Muscle layer of colon (tissue), 2 donors: Measurements from ENCODE around the gene MED9.

ENCODE experiments used
- H3K27ac ChIP-seq: one replicate; pipeline ENCODE4 v1.7.0; 2013; ENCODE audit warnings: low read depth, mild to moderate bottlenecking, low read length, moderate library complexity
- H3K27me3 ChIP-seq, 2 donors: one replicate each; pipeline ENCODE4 v1.7.0; 2013; ENCODE audit warnings: low read length in 2 of 2, mild to moderate bottlenecking in 2 of 2; ENCODE audit not compliant: insufficient read depth in 2 of 2, control insufficient read depth in 1 of 2
- H3K36me3 ChIP-seq: one replicate; pipeline ENCODE4 v1.7.0; 2013; ENCODE audit warnings: mild to moderate bottlenecking, low read length; ENCODE audit not compliant: insufficient read depth
- H3K4me1 ChIP-seq: one replicate; pipeline ENCODE4 v1.7.0; 2013; ENCODE audit warnings: mild to moderate bottlenecking, low read length; ENCODE audit not compliant: insufficient read depth
- H3K4me3 ChIP-seq, 2 donors: one replicate each; pipeline ENCODE4 v1.7.0; 2013; ENCODE audit warnings: low read length in 2 of 2, low read depth in 1 of 2, mild to moderate bottlenecking in 1 of 2, moderate library complexity in 1 of 2
- H3K9ac ChIP-seq: one replicate; pipeline ENCODE4 v1.7.0; 2013; ENCODE audit warnings: low read length
- H3K9me3 ChIP-seq: one replicate; pipeline ENCODE4 v1.7.0; 2013; ENCODE audit warnings: mild to moderate bottlenecking, low read length
- donor health status: abdominal sarcoma.
- donor health status: Adenocarcinoma of cecum.

Gene MED9

GRCh38 chr17:17492571-17492970 is 15.8 kb downstream of the MED9 start:
- no peak overlapping the region for H3K27ac ChIP-seq
- no peak overlapping the region for H3K9ac ChIP-seq
- H3K4me1 ChIP-seq = peaks cover 6% of the 10 kb centered on the region
- H3K36me3 ChIP-seq = peaks cover 19% of the 10 kb centered on the region
- no peaks in the 10 kb centered on the region for H3K9me3 ChIP-seq
- H3K4me3 ChIP-seq = no peak overlapping the region
- H3K27me3 ChIP-seq = peaks cover 0 to 10% of the 10 kb centered on the region in 2 donors

DNA sequence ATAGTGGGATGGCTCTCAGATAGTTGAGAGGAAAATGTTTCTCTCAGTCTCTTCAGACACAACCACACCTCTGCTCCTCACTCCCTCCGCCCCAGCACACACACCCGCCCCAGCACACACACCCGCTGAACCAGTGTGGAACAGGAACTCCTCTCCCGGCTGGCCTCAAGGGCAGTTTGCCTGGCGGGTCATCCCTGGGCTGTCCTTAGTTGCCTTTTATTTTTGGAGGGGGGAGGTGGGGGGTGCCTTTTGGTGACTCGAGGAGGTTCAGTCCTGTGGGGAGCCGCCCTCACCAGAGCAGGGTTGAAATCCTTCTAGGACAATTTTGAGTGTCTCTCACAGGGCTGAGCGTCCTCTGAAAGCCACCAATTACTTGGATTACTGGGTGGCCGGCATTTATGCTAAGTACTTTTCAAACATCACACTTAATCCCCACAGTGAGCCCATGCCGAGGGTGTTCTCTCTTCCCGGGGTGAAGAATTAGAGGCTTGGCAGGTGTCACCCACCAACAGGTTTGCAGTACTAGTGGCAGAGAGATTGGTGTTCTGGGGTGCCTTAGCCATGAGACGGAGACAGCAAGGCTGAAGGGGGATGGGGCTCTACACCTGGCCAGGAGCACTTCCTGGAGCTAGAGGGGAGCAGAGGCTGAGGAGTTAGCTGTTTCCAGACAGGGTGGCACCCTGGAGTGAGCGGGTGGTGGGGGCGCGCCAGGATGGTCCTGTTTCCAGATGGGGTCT is 16.6 kb downstream of the MED9 start:
- no peak overlapping the region for H3K9ac ChIP-seq
- H3K27ac ChIP-seq = no peak overlapping the region
- peaks cover 6% of the 10 kb centered on the region for H3K4me1 ChIP-seq

DNA sequence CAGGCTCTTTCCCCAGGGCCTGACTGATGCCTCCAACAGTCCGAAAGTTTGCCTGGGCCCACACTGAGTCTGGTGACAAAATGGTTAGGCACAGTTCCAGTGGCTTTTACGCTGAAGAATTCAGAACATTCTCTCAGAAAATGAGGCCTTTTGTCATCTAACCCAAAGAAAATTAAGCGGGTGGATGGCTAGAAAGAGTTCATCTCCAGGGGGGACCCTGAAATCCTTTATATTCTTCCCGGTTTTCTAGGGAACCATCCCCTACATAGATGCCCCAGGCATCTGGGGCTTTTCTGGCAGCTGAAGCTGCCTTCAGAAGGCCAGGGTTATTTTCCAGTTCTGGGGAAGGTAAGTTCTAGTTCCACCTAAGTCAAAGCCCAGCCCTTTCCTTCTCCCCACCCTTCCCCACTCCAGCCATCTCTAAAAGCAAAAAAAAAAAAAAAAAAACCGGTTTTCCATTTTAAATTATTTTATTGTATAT is 17.2 kb downstream of the MED9 start:
- H3K9ac ChIP-seq = no peak overlapping the region
- H3K4me1 ChIP-seq = peaks cover 6% of the 10 kb centered on the region
- peaks cover 13% of the 10 kb centered on the region for H3K36me3 ChIP-seq
- H3K9me3 ChIP-seq = no peaks in the 10 kb centered on the region
- H3K4me3 ChIP-seq = no peak overlapping the region
- H3K27me3 ChIP-seq = peaks cover 0 to 10% of the 10 kb centered on the region in 2 donors
- H3K27ac ChIP-seq = no peak overlapping the region

More for the DNA sequence above, 16.6 kb downstream of the MED9 start:
- Histone ChIP-seq H3K27me3 (peaks cover 0 to 10% of the 10 kb centered on the region in 2 donors), H3K4me3 (no peak overlapping the region), H3K36me3 (peaks cover 13% of the 10 kb centered on the region), H3K9me3 (no peaks in the 10 kb centered on the region)

GRCh38 chr17:17494499-17494869 is 17.7 kb downstream of the MED9 start:
- H3K4me3 ChIP-seq = peak overlapping the region; percentile 16 to 61
- no peak overlapping the region for H3K9ac ChIP-seq
- no peak overlapping the region for H3K27ac ChIP-seq
- H3K36me3 ChIP-seq = peaks cover 13% of the 10 kb centered on the region
- H3K4me1 ChIP-seq = peaks cover 6% of the 10 kb centered on the region
- no peaks in the 10 kb centered on the region for H3K9me3 ChIP-seq
- H3K27me3 ChIP-seq = peaks cover 0 to 10% of the 10 kb centered on the region in 2 donors

GRCh38 chr17:17494870-17495535 is 18.2 kb downstream of the MED9 start:
- H3K36me3 ChIP-seq = peaks cover 13% of the 10 kb centered on the region
- H3K9me3 ChIP-seq = no peaks in the 10 kb centered on the region
- H3K27ac ChIP-seq = no peak overlapping the region
- H3K4me3 ChIP-seq = peak overlapping the region; percentile 16 to 61
- no peak overlapping the region for H3K9ac ChIP-seq
- peaks cover 6% of the 10 kb centered on the region for H3K4me1 ChIP-seq
- H3K27me3 ChIP-seq = peaks cover 0 to 10% of the 10 kb centered on the region in 2 donors

DNA sequence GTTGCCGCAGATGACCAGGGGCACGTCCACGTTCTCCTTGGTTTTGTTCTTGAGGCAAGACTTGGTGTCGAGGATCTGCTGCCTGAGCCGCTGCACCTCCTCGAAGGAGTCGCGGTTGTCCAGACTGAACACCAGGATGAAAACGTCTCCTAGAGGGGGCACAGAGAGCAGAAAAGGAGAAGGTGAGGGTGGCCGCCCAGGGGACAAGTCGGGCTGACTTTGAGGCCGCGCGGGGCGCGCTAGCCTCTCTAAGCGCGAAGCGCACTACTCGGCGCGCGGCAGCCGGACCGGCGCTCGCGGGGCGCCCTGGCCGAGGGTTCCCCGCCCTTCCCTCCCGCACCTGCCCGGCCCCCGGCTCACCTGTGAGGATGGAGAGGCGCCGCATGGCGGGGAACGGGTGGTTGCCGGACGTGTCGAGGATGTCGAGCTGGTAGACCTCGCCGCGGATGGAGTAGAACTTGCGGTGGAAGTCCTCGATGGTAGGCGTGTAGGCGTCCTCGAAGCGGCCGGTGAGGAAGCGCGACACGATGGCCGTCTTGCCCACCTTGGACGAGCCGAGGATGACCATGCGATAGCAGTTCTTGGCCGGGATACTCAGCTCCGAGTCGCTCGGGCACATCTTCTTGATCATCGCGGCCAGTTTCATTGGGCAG is 18.9 kb downstream of the MED9 start:
- no peak overlapping the region for H3K9ac ChIP-seq
- H3K27me3 ChIP-seq = peaks cover 0 to 10% of the 10 kb centered on the region in 2 donors
- no peaks in the 10 kb centered on the region for H3K9me3 ChIP-seq
- peak overlapping the region; percentile 49 to 61 for H3K4me3 ChIP-seq
- peaks cover 6% of the 10 kb centered on the region for H3K4me1 ChIP-seq
- H3K36me3 ChIP-seq = peaks cover 13% of the 10 kb centered on the region
- H3K27ac ChIP-seq = no peak overlapping the region

DNA sequence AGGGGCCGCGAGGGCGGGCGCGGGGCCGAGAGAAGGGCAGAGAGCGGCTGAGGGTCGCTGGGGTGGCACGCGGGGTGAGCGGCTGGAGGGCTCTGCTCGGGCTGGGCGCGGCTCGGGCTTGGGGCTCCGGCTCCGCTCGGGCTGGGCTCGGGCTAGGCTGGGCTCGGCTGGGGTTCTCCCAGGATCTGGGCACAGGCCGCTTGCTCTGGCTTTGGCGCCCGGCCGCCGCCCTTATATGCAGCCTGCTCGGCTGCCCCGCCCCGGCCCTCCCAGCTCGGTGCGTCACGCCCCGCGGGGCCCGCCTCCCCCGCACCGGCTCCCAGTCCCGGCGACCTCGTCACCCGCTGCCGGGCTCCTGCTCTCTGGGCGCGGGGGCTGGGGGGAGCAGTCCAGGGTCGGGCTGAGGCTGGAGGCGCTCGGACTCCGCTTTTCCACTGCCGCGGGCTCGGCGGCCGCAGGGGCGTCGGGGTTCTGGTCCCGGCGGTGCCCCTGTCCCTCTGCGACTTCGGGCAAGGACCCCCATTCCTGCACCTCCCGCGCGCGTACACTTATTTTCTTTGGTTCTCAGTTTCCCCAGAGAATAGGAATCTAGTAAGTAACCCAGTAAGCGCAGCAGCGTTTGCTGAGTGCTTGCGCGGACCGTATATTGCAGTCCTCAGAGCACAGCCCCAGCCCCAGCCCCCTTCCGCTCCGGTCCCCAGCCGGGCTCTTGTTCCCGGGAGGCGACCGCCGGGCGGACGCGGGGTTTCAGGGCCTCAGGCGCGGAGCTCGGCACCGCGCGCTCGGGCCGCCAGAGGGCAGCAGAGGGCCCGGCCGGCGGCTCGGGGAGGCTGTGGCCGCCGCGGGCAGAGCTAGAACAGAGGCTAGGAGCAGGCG is 19.6 kb downstream of the MED9 start, which contains the start of gene RASD1:
RASD1 (minus strand) TSS at position 207 of the 876 bp plus-strand sequence. CDS start 214 bp downstream, outside the sequence.
- Histone ChIP-seq H3K9me3 (no peaks in the 10 kb centered on the region), H3K4me1 (peaks cover 6% of the 10 kb centered on the region), H3K27me3 (peaks cover 0 to 10% of the 10 kb centered on the region in 2 donors), H3K36me3 (peaks cover 10% of the 10 kb centered on the region), H3K27ac (peak within 1 kb of the TSS; percentile 73), H3K4me3 (peak within 1 kb of the TSS; percentile 72 to 75), H3K9ac (no peak within 1 kb of the TSS)

GRCh38 chr17:17497065-17497844 is 20.5 kb downstream of the MED9 start:
- H3K9me3 ChIP-seq = no peaks in the 10 kb centered on the region
- no peak overlapping the region for H3K9ac ChIP-seq
- peaks cover 6% of the 10 kb centered on the region for H3K4me1 ChIP-seq
- H3K27me3 ChIP-seq = peaks cover 0 to 10% of the 10 kb centered on the region in 2 donors
- H3K4me3 ChIP-seq = no peak overlapping the region
- peaks cover 4% of the 10 kb centered on the region for H3K36me3 ChIP-seq
- no peak overlapping the region for H3K27ac ChIP-seq

GRCh38 chr17:17497845-17498520 is 21.2 kb downstream of the MED9 start:
- Histone ChIP-seq H3K27me3 (peaks cover 0 to 10% of the 10 kb centered on the region in 2 donors), H3K9me3 (no peaks in the 10 kb centered on the region), H3K4me1 (peaks cover 6% of the 10 kb centered on the region), H3K27ac (no peak overlapping the region), H3K4me3 (no peak overlapping the region), H3K36me3 (no peaks in the 10 kb centered on the region), H3K9ac (no peak overlapping the region)
